GM23338 (cell line): Measurements from ENCODE around the gene TSBP1. TPM values are rescaled to one million over a fixed set of nuclear protein-coding genes. Genes with fewer than 3 reads are reported as not detected.

Experiments used
- ATAC-seq: fragments of 200-7000 bp; cut with Tn5 transposase; 3 replicates; pipeline ENCODE4 v1.9.1; 2020
- DNase-seq: peaks from one replicate; pipeline ENCODE4 v3.0.0-alpha.2; 2015; ENCODE audit warnings: low spot score
- H2AFZ ChIP-seq: fragments of 200-600 bp; sonication (generic); 2 replicates; pipeline ENCODE4 v1.8.0; 2016; ENCODE audit warnings: antibody characterized with exemption, mild to moderate bottlenecking, moderate library complexity
- H3F3A ChIP-seq: fragments of 200-600 bp; sonication (generic); replicated peaks from 2 replicates; pipeline ENCODE4 v1.8.0; 2017; ENCODE audit warnings: antibody characterized with exemption, mixed run types, low read depth
- H3K27ac ChIP-seq: fragments of 200-600 bp; sonication (generic); 2 replicates; pipeline ENCODE4 v1.6.1; 2016; ENCODE audit warnings: low read depth
- H3K27me3 ChIP-seq: fragments of 200-600 bp; sonication (generic); 2 replicates; pipeline ENCODE4 v1.8.0; 2016; ENCODE audit warnings: mild to moderate bottlenecking, mixed run types, moderate library complexity; ENCODE audit not compliant: insufficient read depth
- H3K36me3 ChIP-seq: fragments of 200-600 bp; sonication (generic); 2 replicates; pipeline ENCODE4 v1.8.0; 2016; ENCODE audit warnings: mild to moderate bottlenecking; ENCODE audit not compliant: insufficient read depth
- H3K4me1 ChIP-seq: fragments of 200-600 bp; sonication (generic); 2 replicates; pipeline ENCODE4 v1.8.0; 2016; ENCODE audit warnings: mild to moderate bottlenecking, moderate library complexity; ENCODE audit not compliant: insufficient read depth
- H3K4me2 ChIP-seq: fragments of 200-600 bp; sonication (generic); 2 replicates; pipeline ENCODE4 v1.7.1; 2017; ENCODE audit warnings: mixed run types
- H3K4me3 ChIP-seq: fragments of 200-600 bp; sonication (generic); 2 replicates; pipeline ENCODE4 v1.6.1; 2016; ENCODE audit warnings: mixed run types
- H3K79me2 ChIP-seq: fragments of 200-600 bp; sonication (generic); replicated peaks from 2 replicates; pipeline ENCODE4 v1.8.0; 2017; ENCODE audit warnings: mild to moderate bottlenecking; ENCODE audit not compliant: insufficient read depth
- H3K9me2 ChIP-seq: fragments of 200-600 bp; sonication (generic); 2 replicates; pipeline ENCODE4 v1.8.0; 2017; ENCODE audit not compliant: insufficient read depth
- H4K20me1 ChIP-seq: fragments of 200-600 bp; sonication (generic); replicated peaks from 2 replicates; pipeline ENCODE4 v1.8.0; 2017; ENCODE audit warnings: mild to moderate bottlenecking; ENCODE audit not compliant: insufficient read depth
- H3K27ac Mint-ChIP-seq: 2 replicates; pipeline ENCODE4 v1.8.0; 2020; ENCODE audit warnings: inconsistent platforms, mild to moderate bottlenecking, moderate library complexity, mixed read lengths
- H3K27me3 Mint-ChIP-seq: 3 replicates; pipeline ENCODE4 v1.8.0; 2022; ENCODE audit warnings: low read depth, mild to moderate bottlenecking, moderate library complexity, mixed read lengths, inconsistent platforms; ENCODE audit not compliant: insufficient read depth, poor library complexity
- H3K36me3 Mint-ChIP-seq: 3 replicates; pipeline ENCODE4 v1.8.0; 2021; ENCODE audit warnings: low read depth, mild to moderate bottlenecking, inconsistent platforms, moderate library complexity, mixed read lengths
- H3K4me1 Mint-ChIP-seq: 3 replicates; pipeline ENCODE4 v1.8.0; 2020; ENCODE audit warnings: mild to moderate bottlenecking, inconsistent platforms, mixed read lengths
- H3K4me3 Mint-ChIP-seq: 3 replicates; pipeline ENCODE4 v1.8.0; 2021; ENCODE audit warnings: moderate library complexity, mild to moderate bottlenecking, inconsistent platforms, mixed read lengths
- H3K9me3 Mint-ChIP-seq: 3 replicates; pipeline ENCODE4 v1.8.0; 2020; ENCODE audit warnings: moderate library complexity, mild to moderate bottlenecking, inconsistent platforms, mixed read lengths
- CREB1 ChIP-seq: fragments of 250-450 bp; sonication (Bioruptor Pico); IDR thresholded peaks from 2 replicates; pipeline ENCODE4 v1.5.0; 2020; ENCODE audit warnings: low read depth, mild to moderate bottlenecking, moderate library complexity
- EZH2 ChIP-seq: fragments of 200-600 bp; sonication (generic); IDR thresholded peaks from one replicate; pipeline ENCODE4 v1.8.0; 2017; ENCODE audit warnings: antibody characterized with exemption, mild to moderate bottlenecking, low read depth; ENCODE audit not compliant: unreplicated experiment
- EZH2phosphoT487 ChIP-seq: fragments of 200-600 bp; sonication (generic); IDR thresholded peaks from one replicate; pipeline ENCODE4 v1.8.1; 2018; ENCODE audit warnings: antibody characterized with exemption; ENCODE audit not compliant: unreplicated experiment
- JUNB ChIP-seq: IDR thresholded peaks from one replicate; pipeline ENCODE4 v1.6.1; 2016; ENCODE audit warnings: antibody characterized with exemption; ENCODE audit not compliant: unreplicated experiment
- NANOG ChIP-seq: IDR thresholded peaks from 2 replicates; pipeline ENCODE4 v1.6.1; 2016; ENCODE audit warnings: antibody characterized with exemption, borderline replicate concordance
- POLR2AphosphoS5 ChIP-seq: IDR thresholded peaks from 2 replicates; pipeline ENCODE4 v1.6.1; 2016; ENCODE audit warnings: antibody characterized with exemption, low read depth
- STAT1 ChIP-seq: IDR thresholded peaks from one replicate; pipeline ENCODE4 v1.6.1; 2016; ENCODE audit warnings: antibody characterized with exemption; ENCODE audit not compliant: unreplicated experiment
- ZNF114 ChIP-seq: fragments of 250-450 bp; sonication (Bioruptor Pico); IDR thresholded peaks from 2 replicates; pipeline ENCODE4 v1.5.0; 2020; ENCODE audit warnings: mild to moderate bottlenecking, moderate library complexity
- ZNF331 ChIP-seq: fragments of 250-450 bp; sonication (Bioruptor Pico); IDR thresholded peaks from 2 replicates; pipeline ENCODE4 v1.5.0; 2020; ENCODE audit warnings: low read depth, mild to moderate bottlenecking, moderate library complexity
- polyA plus RNA-seq: library from polyadenylated mRNA; unstranded; fragments of >200 nt; fragmentation: Nextera tagmentation; extraction: Ambion mirVana; gene quantifications from 2 replicates; pipeline ENCODE4 v1.2.1, GENCODE V29; 2016
- total RNA-seq: library from RNA; depleted of rRNA; stranded (reverse); fragments of >200 nt; shearing (Covaris generic); gene quantifications from 2 replicates; pipeline ENCODE4 v1.2.3, GENCODE V29; 2014
- TF ChIP-seq, protein P1 (sequence below): fragments of 250-450 bp; sonication (Bioruptor Pico); IDR thresholded peaks from 2 replicates; pipeline ENCODE4 v1.5.0; 2020; ENCODE audit warnings: mild to moderate bottlenecking, moderate library complexity
- TF ChIP-seq, protein P2 (sequence below), 2 experiments: fragments of 200-600 bp in 1 of 2; sonication (generic) in 1 of 2; conservative IDR thresholded peaks; 2 replicates each; pipeline versions ENCODE4 v1.5.1 to v1.6.1; 2016 to 2017; ENCODE audit warnings: antibody characterized with exemption in 2 of 2, low read depth in 2 of 2, mild to moderate bottlenecking in 2 of 2, moderate library complexity in 1 of 2
- TF ChIP-seq, protein P3 (sequence below): IDR thresholded peaks from one replicate; pipeline ENCODE4 v1.6.1; 2018; ENCODE audit warnings: antibody characterized with exemption; ENCODE audit not compliant: unreplicated experiment
- TF ChIP-seq, protein P4 (sequence below): IDR thresholded peaks from 2 replicates; pipeline ENCODE4 v1.6.1; 2016; ENCODE audit warnings: antibody characterized with exemption

TSBP1 gene
- total and polyA plus RNA-seq, 2 experiments from 2014 or later: 0.15 TPM; not detected in 1

DNA sequence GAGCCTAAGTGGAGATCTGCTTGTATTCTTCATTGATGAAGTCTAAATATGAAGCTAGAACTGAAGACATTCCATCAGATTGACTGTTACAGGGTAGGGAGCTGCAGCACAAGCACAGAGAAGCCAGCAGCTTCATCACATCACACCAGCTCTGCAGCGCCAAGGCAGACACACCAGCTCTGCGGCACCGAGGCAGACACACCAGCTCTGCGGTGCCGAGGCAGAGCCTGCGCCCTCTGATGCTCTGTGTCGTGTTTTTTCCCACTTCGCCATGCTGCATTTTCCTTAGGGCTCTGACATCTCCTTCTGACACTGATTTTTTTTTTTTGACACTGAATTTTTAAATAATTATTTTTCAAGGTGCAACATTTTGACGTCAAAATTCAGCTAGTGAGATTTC, 34.5 kb upstream of the TSBP1 start:
- ATAC-seq (peak; percentile 58), DNase-seq (no peak)
- Mint-ChIP-seq H3K9me3 (peaks cover 3% of the 10 kb centered on the region; the same call in 1 of the 3 replicates), H3K36me3 (no peaks in the 10 kb centered on the region), H3K27me3 (peaks cover 8% of the 10 kb centered on the region), H3K4me3 (no peak overlapping the region), H3K4me1 (peaks cover 3% of the 10 kb centered on the region; the same call in 2 of the 3 replicates), H3K27ac (no peak overlapping the region)
- TF ChIP-seq ZNF114 (CRISPR knock-in tag) (no peak), STAT1 (no peak), EZH2phosphoT487 (no peak), ZNF331 (CRISPR knock-in tag) (no peak), NANOG (no peak), JUNB (no peak), EZH2 (no peak), CREB1 (CRISPR knock-in tag) (no peak), POLR2AphosphoS5 (no peak)
- TF ChIP-seq, protein P1, sequence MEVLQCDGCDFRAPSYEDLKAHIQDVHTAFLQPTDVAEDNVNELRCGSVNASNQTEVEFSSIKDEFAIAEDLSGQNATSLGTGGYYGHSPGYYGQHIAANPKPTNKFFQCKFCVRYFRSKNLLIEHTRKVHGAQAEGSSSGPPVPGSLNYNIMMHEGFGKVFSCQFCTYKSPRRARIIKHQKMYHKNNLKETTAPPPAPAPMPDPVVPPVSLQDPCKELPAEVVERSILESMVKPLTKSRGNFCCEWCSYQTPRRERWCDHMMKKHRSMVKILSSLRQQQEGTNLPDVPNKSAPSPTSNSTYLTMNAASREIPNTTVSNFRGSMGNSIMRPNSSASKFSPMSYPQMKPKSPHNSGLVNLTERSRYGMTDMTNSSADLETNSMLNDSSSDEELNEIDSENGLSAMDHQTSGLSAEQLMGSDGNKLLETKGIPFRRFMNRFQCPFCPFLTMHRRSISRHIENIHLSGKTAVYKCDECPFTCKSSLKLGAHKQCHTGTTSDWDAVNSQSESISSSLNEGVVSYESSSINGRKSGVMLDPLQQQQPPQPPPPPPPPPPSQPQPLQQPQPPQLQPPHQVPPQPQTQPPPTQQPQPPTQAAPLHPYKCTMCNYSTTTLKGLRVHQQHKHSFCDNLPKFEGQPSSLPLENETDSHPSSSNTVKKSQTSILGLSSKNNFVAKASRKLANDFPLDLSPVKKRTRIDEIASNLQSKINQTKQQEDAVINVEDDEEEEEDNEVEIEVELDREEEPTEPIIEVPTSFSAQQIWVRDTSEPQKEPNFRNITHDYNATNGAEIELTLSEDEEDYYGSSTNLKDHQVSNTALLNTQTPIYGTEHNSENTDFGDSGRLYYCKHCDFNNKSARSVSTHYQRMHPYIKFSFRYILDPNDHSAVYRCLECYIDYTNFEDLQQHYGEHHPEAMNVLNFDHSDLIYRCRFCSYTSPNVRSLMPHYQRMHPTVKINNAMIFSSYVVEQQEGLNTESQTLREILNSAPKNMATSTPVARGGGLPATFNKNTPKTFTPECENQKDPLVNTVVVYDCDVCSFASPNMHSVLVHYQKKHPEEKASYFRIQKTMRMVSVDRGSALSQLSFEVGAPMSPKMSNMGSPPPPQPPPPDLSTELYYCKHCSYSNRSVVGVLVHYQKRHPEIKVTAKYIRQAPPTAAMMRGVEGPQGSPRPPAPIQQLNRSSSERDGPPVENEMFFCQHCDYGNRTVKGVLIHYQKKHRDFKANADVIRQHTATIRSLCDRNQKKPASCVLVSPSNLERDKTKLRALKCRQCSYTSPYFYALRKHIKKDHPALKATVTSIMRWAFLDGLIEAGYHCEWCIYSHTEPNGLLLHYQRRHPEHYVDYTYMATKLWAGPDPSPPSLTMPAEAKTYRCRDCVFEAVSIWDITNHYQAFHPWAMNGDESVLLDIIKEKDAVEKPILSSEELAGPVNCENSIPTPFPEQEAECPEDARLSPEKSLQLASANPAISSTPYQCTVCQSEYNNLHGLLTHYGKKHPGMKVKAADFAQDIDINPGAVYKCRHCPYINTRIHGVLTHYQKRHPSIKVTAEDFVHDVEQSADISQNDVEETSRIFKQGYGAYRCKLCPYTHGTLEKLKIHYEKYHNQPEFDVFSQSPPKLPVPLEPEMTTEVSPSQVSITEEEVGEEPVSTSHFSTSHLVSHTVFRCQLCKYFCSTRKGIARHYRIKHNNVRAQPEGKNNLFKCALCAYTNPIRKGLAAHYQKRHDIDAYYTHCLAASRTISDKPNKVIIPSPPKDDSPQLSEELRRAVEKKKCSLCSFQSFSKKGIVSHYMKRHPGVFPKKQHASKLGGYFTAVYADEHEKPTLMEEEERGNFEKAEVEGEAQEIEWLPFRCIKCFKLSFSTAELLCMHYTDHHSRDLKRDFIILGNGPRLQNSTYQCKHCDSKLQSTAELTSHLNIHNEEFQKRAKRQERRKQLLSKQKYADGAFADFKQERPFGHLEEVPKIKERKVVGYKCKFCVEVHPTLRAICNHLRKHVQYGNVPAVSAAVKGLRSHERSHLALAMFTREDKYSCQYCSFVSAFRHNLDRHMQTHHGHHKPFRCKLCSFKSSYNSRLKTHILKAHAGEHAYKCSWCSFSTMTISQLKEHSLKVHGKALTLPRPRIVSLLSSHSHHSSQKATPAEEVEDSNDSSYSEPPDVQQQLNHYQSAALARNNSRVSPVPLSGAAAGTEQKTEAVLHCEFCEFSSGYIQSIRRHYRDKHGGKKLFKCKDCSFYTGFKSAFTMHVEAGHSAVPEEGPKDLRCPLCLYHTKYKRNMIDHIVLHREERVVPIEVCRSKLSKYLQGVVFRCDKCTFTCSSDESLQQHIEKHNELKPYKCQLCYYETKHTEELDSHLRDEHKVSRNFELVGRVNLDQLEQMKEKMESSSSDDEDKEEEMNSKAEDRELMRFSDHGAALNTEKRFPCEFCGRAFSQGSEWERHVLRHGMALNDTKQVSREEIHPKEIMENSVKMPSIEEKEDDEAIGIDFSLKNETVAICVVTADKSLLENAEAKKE: no peak
- TF ChIP-seq, protein P2, sequence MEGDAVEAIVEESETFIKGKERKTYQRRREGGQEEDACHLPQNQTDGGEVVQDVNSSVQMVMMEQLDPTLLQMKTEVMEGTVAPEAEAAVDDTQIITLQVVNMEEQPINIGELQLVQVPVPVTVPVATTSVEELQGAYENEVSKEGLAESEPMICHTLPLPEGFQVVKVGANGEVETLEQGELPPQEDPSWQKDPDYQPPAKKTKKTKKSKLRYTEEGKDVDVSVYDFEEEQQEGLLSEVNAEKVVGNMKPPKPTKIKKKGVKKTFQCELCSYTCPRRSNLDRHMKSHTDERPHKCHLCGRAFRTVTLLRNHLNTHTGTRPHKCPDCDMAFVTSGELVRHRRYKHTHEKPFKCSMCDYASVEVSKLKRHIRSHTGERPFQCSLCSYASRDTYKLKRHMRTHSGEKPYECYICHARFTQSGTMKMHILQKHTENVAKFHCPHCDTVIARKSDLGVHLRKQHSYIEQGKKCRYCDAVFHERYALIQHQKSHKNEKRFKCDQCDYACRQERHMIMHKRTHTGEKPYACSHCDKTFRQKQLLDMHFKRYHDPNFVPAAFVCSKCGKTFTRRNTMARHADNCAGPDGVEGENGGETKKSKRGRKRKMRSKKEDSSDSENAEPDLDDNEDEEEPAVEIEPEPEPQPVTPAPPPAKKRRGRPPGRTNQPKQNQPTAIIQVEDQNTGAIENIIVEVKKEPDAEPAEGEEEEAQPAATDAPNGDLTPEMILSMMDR (conservative IDR thresholded peaks at IDR 0.05; ENCODE audit: low read depth in 2 of 2): no peak
- TF ChIP-seq, protein P3, sequence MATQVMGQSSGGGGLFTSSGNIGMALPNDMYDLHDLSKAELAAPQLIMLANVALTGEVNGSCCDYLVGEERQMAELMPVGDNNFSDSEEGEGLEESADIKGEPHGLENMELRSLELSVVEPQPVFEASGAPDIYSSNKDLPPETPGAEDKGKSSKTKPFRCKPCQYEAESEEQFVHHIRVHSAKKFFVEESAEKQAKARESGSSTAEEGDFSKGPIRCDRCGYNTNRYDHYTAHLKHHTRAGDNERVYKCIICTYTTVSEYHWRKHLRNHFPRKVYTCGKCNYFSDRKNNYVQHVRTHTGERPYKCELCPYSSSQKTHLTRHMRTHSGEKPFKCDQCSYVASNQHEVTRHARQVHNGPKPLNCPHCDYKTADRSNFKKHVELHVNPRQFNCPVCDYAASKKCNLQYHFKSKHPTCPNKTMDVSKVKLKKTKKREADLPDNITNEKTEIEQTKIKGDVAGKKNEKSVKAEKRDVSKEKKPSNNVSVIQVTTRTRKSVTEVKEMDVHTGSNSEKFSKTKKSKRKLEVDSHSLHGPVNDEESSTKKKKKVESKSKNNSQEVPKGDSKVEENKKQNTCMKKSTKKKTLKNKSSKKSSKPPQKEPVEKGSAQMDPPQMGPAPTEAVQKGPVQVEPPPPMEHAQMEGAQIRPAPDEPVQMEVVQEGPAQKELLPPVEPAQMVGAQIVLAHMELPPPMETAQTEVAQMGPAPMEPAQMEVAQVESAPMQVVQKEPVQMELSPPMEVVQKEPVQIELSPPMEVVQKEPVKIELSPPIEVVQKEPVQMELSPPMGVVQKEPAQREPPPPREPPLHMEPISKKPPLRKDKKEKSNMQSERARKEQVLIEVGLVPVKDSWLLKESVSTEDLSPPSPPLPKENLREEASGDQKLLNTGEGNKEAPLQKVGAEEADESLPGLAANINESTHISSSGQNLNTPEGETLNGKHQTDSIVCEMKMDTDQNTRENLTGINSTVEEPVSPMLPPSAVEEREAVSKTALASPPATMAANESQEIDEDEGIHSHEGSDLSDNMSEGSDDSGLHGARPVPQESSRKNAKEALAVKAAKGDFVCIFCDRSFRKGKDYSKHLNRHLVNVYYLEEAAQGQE: no peak
- TF ChIP-seq, protein P4, sequence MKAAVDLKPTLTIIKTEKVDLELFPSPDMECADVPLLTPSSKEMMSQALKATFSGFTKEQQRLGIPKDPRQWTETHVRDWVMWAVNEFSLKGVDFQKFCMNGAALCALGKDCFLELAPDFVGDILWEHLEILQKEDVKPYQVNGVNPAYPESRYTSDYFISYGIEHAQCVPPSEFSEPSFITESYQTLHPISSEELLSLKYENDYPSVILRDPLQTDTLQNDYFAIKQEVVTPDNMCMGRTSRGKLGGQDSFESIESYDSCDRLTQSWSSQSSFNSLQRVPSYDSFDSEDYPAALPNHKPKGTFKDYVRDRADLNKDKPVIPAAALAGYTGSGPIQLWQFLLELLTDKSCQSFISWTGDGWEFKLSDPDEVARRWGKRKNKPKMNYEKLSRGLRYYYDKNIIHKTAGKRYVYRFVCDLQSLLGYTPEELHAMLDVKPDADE: no peak
- Histone ChIP-seq H3K36me3 (no peaks in the 10 kb centered on the region), H3K27ac (no peak overlapping the region), H3K27me3 (no peaks in the 10 kb centered on the region), H3K9me2 (no peaks in the 10 kb centered on the region), H3K4me3 (no peak overlapping the region), H2AFZ (peak overlapping the region; percentile 40; the same call in 1 of the 2 replicates), H3K4me2 (no peak overlapping the region), H4K20me1 (no peaks in the 10 kb centered on the region), H3K79me2 (no peaks in the 10 kb centered on the region), H3K4me1 (no peaks in the 10 kb centered on the region), H3F3A (no peaks in the 10 kb centered on the region)
